ENCODE data around the gene TRIM17.

The TRIM17 gene

DNA sequence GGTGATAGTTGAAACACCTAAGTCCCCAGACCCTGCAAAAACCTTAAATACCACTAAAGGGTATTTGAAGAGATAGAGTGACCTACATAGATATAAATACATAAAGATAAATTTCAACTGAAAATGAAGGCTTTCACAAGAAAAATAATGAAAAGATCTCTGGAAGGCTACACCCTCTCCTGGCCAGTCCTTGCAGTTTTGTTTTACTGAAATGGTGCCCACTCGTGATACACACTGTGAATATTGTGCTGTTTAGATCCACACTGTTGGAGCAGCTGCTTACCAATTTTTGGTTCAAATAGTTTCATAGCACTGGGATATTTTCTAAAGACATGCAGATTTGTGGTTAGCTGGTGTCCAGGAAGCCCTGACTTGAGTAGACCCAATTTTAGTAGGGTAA is 39.1 kb upstream of the TRIM17 start (continued):
- TF ChIP-seq ZNF10 (tag by site-specific recombination; IDR thresholded peaks at IDR 0.05) = no peak

DNA sequence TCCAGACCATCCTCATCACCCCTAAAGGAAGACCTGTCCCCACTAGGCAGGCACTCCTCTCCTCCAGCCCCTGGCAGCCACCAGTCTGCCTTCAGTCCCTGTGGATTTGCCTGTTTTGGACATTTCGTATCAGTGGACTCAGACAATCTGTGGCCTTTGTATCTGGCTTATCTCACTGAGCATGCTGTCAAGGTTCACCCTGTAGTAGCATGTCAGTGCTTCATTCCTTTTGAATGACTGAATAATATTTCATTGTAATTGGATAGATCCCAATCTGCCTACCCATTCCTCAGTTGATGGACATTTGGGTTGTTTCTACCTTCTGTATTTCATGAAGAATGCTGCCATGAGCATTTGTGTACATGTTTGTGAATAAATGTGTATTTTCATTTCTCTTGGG is 37.6 kb upstream of the TRIM17 start:
- ChIA-PET CTCF (no interaction called here), POLR2A (no interaction called here)
- H3K27ac ChIP-seq (ENCODE audit: extremely low read depth, low read depth, low read length) = no peak overlapping the region
- peak; percentile 40 for TF ChIP-seq ZNF146 (tag by site-specific recombination; IDR thresholded peaks at IDR 0.05)
- TF ChIP-seq, protein P1, sequence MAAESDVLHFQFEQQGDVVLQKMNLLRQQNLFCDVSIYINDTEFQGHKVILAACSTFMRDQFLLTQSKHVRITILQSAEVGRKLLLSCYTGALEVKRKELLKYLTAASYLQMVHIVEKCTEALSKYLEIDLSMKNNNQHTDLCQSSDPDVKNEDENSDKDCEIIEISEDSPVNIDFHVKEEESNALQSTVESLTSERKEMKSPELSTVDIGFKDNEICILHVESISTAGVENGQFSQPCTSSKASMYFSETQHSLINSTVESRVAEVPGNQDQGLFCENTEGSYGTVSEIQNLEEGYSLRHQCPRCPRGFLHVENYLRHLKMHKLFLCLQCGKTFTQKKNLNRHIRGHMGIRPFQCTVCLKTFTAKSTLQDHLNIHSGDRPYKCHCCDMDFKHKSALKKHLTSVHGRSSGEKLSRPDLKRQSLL (tag by site-specific recombination; IDR thresholded peaks at IDR 0.05) = no peak
- no peak for TF ChIP-seq ZNF544 (tag by site-specific recombination; IDR thresholded peaks at IDR 0.05)
- no peak for TF ChIP-seq KLF16 (tag by site-specific recombination; IDR thresholded peaks at IDR 0.05)
- TF ChIP-seq IKZF3 (tag by site-specific recombination; IDR thresholded peaks at IDR 0.05) = no peak
- peaks cover 4 to 9% of the 10 kb centered on the region in 2 experiments; a peak in 2 of 3 replicates for H3K36me3 ChIP-seq (ENCODE audit: control insufficient read depth in 2 of 2, insufficient read depth in 1 of 2, low read length in 2 of 2)
- H3K4me1 ChIP-seq (ENCODE audit: control insufficient read depth, insufficient read depth, low read length) = peaks cover 6% of the 10 kb centered on the region; the same call in 1 of the 2 replicates
- H3K9me3 ChIP-seq (ENCODE audit: control insufficient read depth, insufficient read depth, low read depth, low read length) = no peaks in the 10 kb centered on the region
- H3K4me3 ChIP-seq (ENCODE audit: low read depth, low read length) = no peak overlapping the region

DNA sequence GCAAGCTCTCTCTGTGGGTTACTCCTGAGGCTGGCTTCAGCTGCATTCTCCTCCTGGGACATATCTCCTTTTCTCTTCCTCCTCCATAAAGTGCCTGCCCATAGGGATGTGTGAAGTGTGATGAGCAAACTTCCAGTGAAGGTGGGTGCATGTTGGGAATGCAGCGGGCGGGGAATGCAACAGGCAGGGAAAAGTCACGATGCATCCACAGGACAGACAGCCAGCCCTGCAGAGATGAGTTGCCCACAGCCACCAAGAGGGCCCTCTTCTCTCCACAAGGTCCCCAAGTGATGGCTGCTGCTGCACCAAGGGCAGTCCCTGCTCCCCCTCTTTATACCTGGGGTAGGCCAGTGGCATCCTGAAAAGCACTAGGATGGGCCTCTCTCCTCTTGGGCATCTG is 37.0 kb upstream of the TRIM17 start:
- Histone ChIP-seq H3K27ac (ENCODE audit: extremely low read depth, low read depth, low read length) (no peak overlapping the region), H3K36me3 (ENCODE audit: control insufficient read depth in 2 of 2, insufficient read depth in 1 of 2, low read length in 2 of 2) (peaks cover 4 to 9% of the 10 kb centered on the region in 2 experiments; a peak in 2 of 3 replicates), H3K4me3 (ENCODE audit: low read depth, low read length) (no peak overlapping the region), H3K4me1 (ENCODE audit: control insufficient read depth, insufficient read depth, low read length) (peaks cover 6% of the 10 kb centered on the region; the same call in 1 of the 2 replicates), H3K9me3 (ENCODE audit: control insufficient read depth, insufficient read depth, low read depth, low read length) (no peaks in the 10 kb centered on the region)
- TF ChIP-seq ZEB2 (tag by site-specific recombination; IDR thresholded peaks at IDR 0.05) (no peak), ZNF768 (tag by site-specific recombination; IDR thresholded peaks at IDR 0.05) (no peak), SCRT1 (tag by site-specific recombination; IDR thresholded peaks at IDR 0.05; ENCODE audit: borderline replicate concordance) (peak; percentile 56), HOXD13 (CRISPR knock-in tag; IDR thresholded peaks at IDR 0.05; ENCODE audit: borderline replicate concordance) (no peak), SCRT2 (tag by site-specific recombination; IDR thresholded peaks at IDR 0.05) (peak; percentile 79), ZNF623 (tag by site-specific recombination; IDR thresholded peaks at IDR 0.05) (no peak), ZNF157 (tag by site-specific recombination; IDR thresholded peaks at IDR 0.05) (no peak), ZNF366 (tag by site-specific recombination; conservative IDR thresholded peaks at IDR 0.05) (no peak), ZXDB (tag by site-specific recombination; IDR thresholded peaks at IDR 0.05) (no peak), GFI1B (tag by site-specific recombination; IDR thresholded peaks at IDR 0.05) (no peak), ZNF138 (tag by site-specific recombination; IDR thresholded peaks at IDR 0.05; ENCODE audit: borderline replicate concordance) (no peak)
- TF ChIP-seq, protein P2, sequence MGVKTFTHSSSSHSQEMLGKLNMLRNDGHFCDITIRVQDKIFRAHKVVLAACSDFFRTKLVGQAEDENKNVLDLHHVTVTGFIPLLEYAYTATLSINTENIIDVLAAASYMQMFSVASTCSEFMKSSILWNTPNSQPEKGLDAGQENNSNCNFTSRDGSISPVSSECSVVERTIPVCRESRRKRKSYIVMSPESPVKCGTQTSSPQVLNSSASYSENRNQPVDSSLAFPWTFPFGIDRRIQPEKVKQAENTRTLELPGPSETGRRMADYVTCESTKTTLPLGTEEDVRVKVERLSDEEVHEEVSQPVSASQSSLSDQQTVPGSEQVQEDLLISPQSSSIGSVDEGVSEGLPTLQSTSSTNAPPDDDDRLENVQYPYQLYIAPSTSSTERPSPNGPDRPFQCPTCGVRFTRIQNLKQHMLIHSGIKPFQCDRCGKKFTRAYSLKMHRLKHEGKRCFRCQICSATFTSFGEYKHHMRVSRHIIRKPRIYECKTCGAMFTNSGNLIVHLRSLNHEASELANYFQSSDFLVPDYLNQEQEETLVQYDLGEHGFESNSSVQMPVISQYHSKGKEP (tag by site-specific recombination; IDR thresholded peaks at IDR 0.05) = peak; percentile 77; the same call in 1 of the 2 replicates
- TF ChIP-seq, protein P3, sequence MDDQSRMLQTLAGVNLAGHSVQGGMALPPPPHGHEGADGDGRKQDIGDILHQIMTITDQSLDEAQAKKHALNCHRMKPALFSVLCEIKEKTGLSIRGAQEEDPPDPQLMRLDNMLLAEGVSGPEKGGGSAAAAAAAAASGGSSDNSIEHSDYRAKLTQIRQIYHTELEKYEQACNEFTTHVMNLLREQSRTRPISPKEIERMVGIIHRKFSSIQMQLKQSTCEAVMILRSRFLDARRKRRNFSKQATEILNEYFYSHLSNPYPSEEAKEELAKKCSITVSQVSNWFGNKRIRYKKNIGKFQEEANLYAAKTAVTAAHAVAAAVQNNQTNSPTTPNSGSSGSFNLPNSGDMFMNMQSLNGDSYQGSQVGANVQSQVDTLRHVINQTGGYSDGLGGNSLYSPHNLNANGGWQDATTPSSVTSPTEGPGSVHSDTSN (CRISPR knock-in tag; IDR thresholded peaks at IDR 0.05) = no peak
- POLR2A ChIA-PET = interaction anchor here (1.5 kb wide), 1 partner anchor 21 kb away, joined by 3 read pairs; no protein-coding TSS in a partner anchor
- CTCF ChIA-PET = interaction anchor here (0.6 kb wide), 3 partner anchors 14 to 1156 kb away, joined by 3 read pairs; no protein-coding TSS in a partner anchor

Data from HEK293 (cell line).